HepG2 (cell line): ENCODE data around the gene KCNQ2. TPM values are rescaled to one million over a fixed set of nuclear protein-coding genes. Genes with fewer than 3 reads are reported as not detected.

Experiments
- DR1 ChIP-seq: sonication (generic); formaldehyde crosslinking; IDR thresholded peaks from 2 replicates; pipeline ENCODE4 v1.8.0; 2021; ENCODE audit warnings: mild to moderate bottlenecking, missing genetic modification reagents, inconsistent platforms
- FLYWCH1 ChIP-seq: sonication (generic); formaldehyde crosslinking; IDR thresholded peaks from 2 replicates; pipeline ENCODE4 v1.8.1; 2023; ENCODE audit warnings: mild to moderate bottlenecking, missing genetic modification reagents
- GATAD1 ChIP-seq: IDR thresholded peaks from 2 replicates; pipeline ENCODE4 v1.6.1; 2016; ENCODE audit warnings: missing genetic modification reagents, missing compliant biosample characterization
- HNF4G ChIP-seq, 2 experiments: sonication (generic) in 1 of 2; formaldehyde crosslinking in 1 of 2; IDR thresholded peaks; 2 replicates each; pipeline versions ENCODE4 v1.4.0 to v1.6.1; 2011 to 2020; ENCODE audit warnings: borderline replicate concordance in 2 of 2, low read depth in 2 of 2, mild to moderate bottlenecking in 2 of 2, low read length in 1 of 2, missing genetic modification reagents in 1 of 2, moderate library complexity in 1 of 2
- HNRNPUL1 ChIP-seq: fragments of 200-400 bp; formaldehyde crosslinking; IDR thresholded peaks from 2 replicates; pipeline ENCODE4 v1.6.1; 2017; ENCODE audit warnings: low read depth, mild to moderate bottlenecking, low read length, moderate library complexity
- HOXA5 ChIP-seq: sonication (generic); formaldehyde crosslinking; IDR thresholded peaks from 2 replicates; pipeline ENCODE4 v1.4.0; 2020; ENCODE audit warnings: missing genetic modification reagents
- IKZF1 ChIP-seq: fragments of 450-650 bp; IDR thresholded peaks from 2 replicates; pipeline ENCODE4 v1.7.1; 2016
- MTF1 ChIP-seq: sonication (generic); formaldehyde crosslinking; IDR thresholded peaks from 2 replicates; pipeline ENCODE4 v1.5.0; 2020; ENCODE audit warnings: missing genetic modification reagents
- NFYB ChIP-seq: sonication (generic); formaldehyde crosslinking; IDR thresholded peaks from 2 replicates; pipeline ENCODE4 v1.4.0; 2020; ENCODE audit warnings: missing genetic modification reagents
- NR2F6 ChIP-seq, 2 experiments: IDR thresholded peaks; 2 replicates each; pipeline ENCODE4 v1.6.1; 2016; ENCODE audit warnings: antibody characterized with exemption in 1 of 2, mild to moderate bottlenecking in 1 of 2
- PTBP1 ChIP-seq: fragments of 200-400 bp; formaldehyde crosslinking; IDR thresholded peaks from 2 replicates; pipeline ENCODE4 v1.6.1; 2018; ENCODE audit warnings: low read length, low read depth; ENCODE audit not compliant: poor library complexity, severe bottlenecking
- RFXAP ChIP-seq: sonication (generic); formaldehyde crosslinking; IDR thresholded peaks from 2 replicates; pipeline ENCODE4 v1.4.0; 2020; ENCODE audit warnings: missing genetic modification reagents, borderline replicate concordance
- SP4 ChIP-seq: sonication (generic); formaldehyde crosslinking; IDR thresholded peaks from 2 replicates; pipeline ENCODE4 v1.8.1; 2023; ENCODE audit warnings: mild to moderate bottlenecking, missing genetic modification reagents
- STAG1 ChIP-seq: sonication (generic); formaldehyde crosslinking; IDR thresholded peaks from 2 replicates; pipeline ENCODE4 v1.4.0; 2020; ENCODE audit warnings: missing genetic modification reagents
- TBP ChIP-seq: sonication (generic); formaldehyde crosslinking; IDR thresholded peaks from 2 replicates; pipeline ENCODE4 v1.5.0; 2020; ENCODE audit warnings: missing genetic modification reagents
- XRCC5 ChIP-seq: fragments of 200-400 bp; formaldehyde crosslinking; optimal IDR thresholded peaks from 2 replicates; pipeline ENCODE3; 2017; ENCODE audit warnings: mild to moderate bottlenecking, low read length
- ZBTB7B ChIP-seq: sonication (generic); formaldehyde crosslinking; IDR thresholded peaks from 2 replicates; pipeline ENCODE4 v1.4.0; 2020; ENCODE audit warnings: missing genetic modification reagents
- ZNF136 ChIP-seq: sonication (generic); formaldehyde crosslinking; IDR thresholded peaks from 2 replicates; pipeline ENCODE4 v1.8.1; 2022; ENCODE audit warnings: low read depth, mild to moderate bottlenecking, moderate library complexity, missing genetic modification reagents
- ZNF251 ChIP-seq: sonication (generic); formaldehyde crosslinking; IDR thresholded peaks from 2 replicates; pipeline ENCODE4 v1.9.0; 2021; ENCODE audit warnings: mild to moderate bottlenecking, missing genetic modification reagents
- ZNF350 ChIP-seq: sonication (generic); formaldehyde crosslinking; IDR thresholded peaks from 2 replicates; pipeline ENCODE4 v1.4.0; 2020; ENCODE audit warnings: mild to moderate bottlenecking, low read depth, missing genetic modification reagents, borderline replicate concordance
- ZNF441 ChIP-seq: sonication (generic); formaldehyde crosslinking; IDR thresholded peaks from 2 replicates; pipeline ENCODE4 v1.7.0; 2021; ENCODE audit warnings: missing genetic modification reagents, borderline replicate concordance
- ZNF451 ChIP-seq: sonication (generic); formaldehyde crosslinking; IDR thresholded peaks from 2 replicates; pipeline ENCODE4 v1.5.0; 2020; ENCODE audit warnings: mild to moderate bottlenecking, missing genetic modification reagents
- ZNF530 ChIP-seq: sonication (generic); formaldehyde crosslinking; IDR thresholded peaks from 2 replicates; pipeline ENCODE4 v1.5.0; 2020; ENCODE audit warnings: low read depth, mild to moderate bottlenecking, missing genetic modification reagents
- polyA plus RNA-seq, 8 experiments: library from polyadenylated mRNA; depleted of rRNA in 3 of 8; stranded (reverse) in 7 of 8; unstranded in 1 of 8; fragments of >200 nt; fragmentation: Illumina TruSeq in 4 of 8; extraction: Trizol in 4 of 8; gene quantifications; 2 replicates each; pipeline versions ENCODE4 v1.2.1 to v1.2.3, GENCODE V29; 2011 to 2016; ENCODE audit warnings: low read depth in 4 of 8, missing spikeins in 1 of 8, mixed read lengths in 1 of 8; ENCODE audit not compliant: insufficient read depth in 1 of 8
- total RNA-seq, 5 experiments: library from RNA; depleted of rRNA; stranded (reverse); fragments of >200 nt; fragmentation: Illumina TruSeq; extraction: Trizol; gene quantifications; 2 replicates each; pipeline ENCODE4 v1.2.3, GENCODE V29; 2016; ENCODE audit warnings: low read depth in 1 of 5
- TF ChIP-seq, protein P1 (sequence below): sonication (generic); formaldehyde crosslinking; IDR thresholded peaks from 2 replicates; pipeline ENCODE4 v1.4.0; 2020; ENCODE audit warnings: low read depth, mild to moderate bottlenecking, missing genetic modification reagents
- TF ChIP-seq, protein P2 (sequence below): sonication (generic); formaldehyde crosslinking; IDR thresholded peaks from 2 replicates; pipeline ENCODE4 v1.9.0; 2021; ENCODE audit warnings: missing genetic modification reagents, mild to moderate bottlenecking, borderline replicate concordance
- TF ChIP-seq, protein P3 (sequence below): sonication (generic); formaldehyde crosslinking; conservative IDR thresholded peaks from 2 replicates; pipeline ENCODE4 v1.4.0; 2020; ENCODE audit warnings: missing genetic modification reagents

Gene KCNQ2
- total and polyA plus RNA-seq, 2 of the 13 experiments (the other 11 are each of a cell fraction or from before 2014, with no cell fraction given), result not detected

DNA sequence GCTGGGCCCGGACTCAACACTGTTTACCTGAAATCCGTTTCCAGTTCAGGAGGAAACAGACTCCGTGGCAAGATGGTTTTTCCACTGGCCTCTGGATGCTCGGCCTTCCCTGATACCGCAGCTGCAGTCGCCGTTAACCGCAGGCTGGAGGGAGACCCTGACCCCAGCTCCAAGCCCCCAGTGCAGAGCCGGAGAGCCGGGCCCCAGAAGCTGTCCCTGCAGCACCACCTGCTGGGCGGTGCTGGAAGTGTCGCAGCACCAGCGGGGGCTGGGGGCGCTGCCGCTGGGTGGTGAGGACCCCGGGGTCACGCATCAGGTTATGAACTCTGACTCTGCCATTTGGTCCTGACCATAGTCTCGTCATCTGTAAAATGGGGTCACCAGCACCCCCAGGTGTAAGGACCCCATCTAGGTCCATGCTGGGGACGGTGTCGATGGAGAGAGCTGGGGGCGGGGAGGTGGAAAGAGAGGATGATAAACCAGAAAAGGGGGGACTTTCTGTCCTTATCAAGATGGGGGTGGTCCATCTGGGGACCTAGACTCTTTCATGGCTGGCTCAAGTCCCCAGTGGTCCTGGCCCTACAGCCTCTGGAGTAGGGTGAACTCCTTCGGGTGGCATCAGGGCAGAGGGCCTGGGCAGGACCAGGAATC, 90.5 kb downstream of the KCNQ2 start (continued):
- TF ChIP-seq NFYB (CRISPR knock-in tag) (no peak), TBP (CRISPR knock-in tag) (no peak), FLYWCH1 (no peak), ZNF530 (no peak), ZNF136 (CRISPR knock-in tag) (no peak), GATAD1 (CRISPR knock-in tag) (no peak), SP4 (CRISPR knock-in tag) (no peak), ZNF451 (CRISPR knock-in tag) (no peak), HNRNPUL1 (no peak), IKZF1 (no peak), PTBP1 (peak; percentile 41), NR2F6 (IDR thresholded peaks at IDR 0.05) (peak; percentile 26; the same call in 1 of the 2 replicates), NR2F6 (CRISPR knock-in tag; IDR thresholded peaks at IDR 0.05) (peak; percentile 45; the same call in 1 of the 2 replicates), HNF4G (IDR thresholded peaks at IDR 0.05; ENCODE audit: borderline replicate concordance, low read depth, low read length) (no peak), HNF4G (CRISPR knock-in tag; IDR thresholded peaks at IDR 0.05; ENCODE audit: borderline replicate concordance, low read depth) (0 out of 2 replicates have a peak, but pooled peaks have one; percentile 19), ZNF350 (CRISPR knock-in tag) (peak; percentile 24; the same call in 1 of the 2 replicates), XRCC5 (peak; percentile 94), ZBTB7B (CRISPR knock-in tag) (peak; percentile 72), ZNF251 (no peak), ZNF441 (CRISPR knock-in tag) (no peak), HOXA5 (peak; percentile 87), RFXAP (CRISPR knock-in tag) (0 out of 2 replicates have a peak, but pooled peaks have one; percentile 64), DR1 (CRISPR knock-in tag) (no peak), STAG1 (peak; percentile 99), MTF1 (CRISPR knock-in tag) (no peak)
- TF ChIP-seq, protein P1, sequence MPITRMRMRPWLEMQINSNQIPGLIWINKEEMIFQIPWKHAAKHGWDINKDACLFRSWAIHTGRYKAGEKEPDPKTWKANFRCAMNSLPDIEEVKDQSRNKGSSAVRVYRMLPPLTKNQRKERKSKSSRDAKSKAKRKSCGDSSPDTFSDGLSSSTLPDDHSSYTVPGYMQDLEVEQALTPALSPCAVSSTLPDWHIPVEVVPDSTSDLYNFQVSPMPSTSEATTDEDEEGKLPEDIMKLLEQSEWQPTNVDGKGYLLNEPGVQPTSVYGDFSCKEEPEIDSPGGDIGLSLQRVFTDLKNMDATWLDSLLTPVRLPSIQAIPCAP (CRISPR knock-in tag), result no peak
- TF ChIP-seq, protein P2, sequence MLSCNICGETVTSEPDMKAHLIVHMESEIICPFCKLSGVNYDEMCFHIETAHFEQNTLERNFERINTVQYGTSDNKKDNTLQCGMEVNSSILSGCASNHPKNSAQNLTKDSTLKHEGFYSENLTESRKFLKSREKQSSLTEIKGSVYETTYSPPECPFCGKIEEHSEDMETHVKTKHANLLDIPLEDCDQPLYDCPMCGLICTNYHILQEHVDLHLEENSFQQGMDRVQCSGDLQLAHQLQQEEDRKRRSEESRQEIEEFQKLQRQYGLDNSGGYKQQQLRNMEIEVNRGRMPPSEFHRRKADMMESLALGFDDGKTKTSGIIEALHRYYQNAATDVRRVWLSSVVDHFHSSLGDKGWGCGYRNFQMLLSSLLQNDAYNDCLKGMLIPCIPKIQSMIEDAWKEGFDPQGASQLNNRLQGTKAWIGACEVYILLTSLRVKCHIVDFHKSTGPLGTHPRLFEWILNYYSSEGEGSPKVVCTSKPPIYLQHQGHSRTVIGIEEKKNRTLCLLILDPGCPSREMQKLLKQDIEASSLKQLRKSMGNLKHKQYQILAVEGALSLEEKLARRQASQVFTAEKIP (CRISPR knock-in tag), result no peak
- TF ChIP-seq, protein P3, sequence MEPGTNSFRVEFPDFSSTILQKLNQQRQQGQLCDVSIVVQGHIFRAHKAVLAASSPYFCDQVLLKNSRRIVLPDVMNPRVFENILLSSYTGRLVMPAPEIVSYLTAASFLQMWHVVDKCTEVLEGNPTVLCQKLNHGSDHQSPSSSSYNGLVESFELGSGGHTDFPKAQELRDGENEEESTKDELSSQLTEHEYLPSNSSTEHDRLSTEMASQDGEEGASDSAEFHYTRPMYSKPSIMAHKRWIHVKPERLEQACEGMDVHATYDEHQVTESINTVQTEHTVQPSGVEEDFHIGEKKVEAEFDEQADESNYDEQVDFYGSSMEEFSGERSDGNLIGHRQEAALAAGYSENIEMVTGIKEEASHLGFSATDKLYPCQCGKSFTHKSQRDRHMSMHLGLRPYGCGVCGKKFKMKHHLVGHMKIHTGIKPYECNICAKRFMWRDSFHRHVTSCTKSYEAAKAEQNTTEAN (CRISPR knock-in tag), result no peak
